ENCODE results near the gene RANBP9. TPM values are rescaled to one million over a fixed set of nuclear protein-coding genes. Genes with fewer than 3 reads are reported as not detected.

Gene RANBP9
- total RNA-seq, 1 donor = 61.4 TPM

- Histone ChIP-seq H3K4me3 (ENCODE audit: low read length) (no peak overlapping the region), H3K4me1 (ENCODE audit: insufficient read depth, low read length) (peaks cover 31% of the 10 kb centered on the region), H3K9me3 (ENCODE audit: low read depth, low read length) (peaks cover 17% of the 10 kb centered on the region), H3K27me3 (ENCODE audit: insufficient read depth, low read length) (no peaks in the 10 kb centered on the region)
These were observed 35.0 kb downstream of the RANBP9 start for GRCh38 chr6:13676551-13677156.

GRCh38 chr6:13674533-13675190 lies 37.0 kb downstream of the RANBP9 start:
- Histone ChIP-seq H3K27me3 (ENCODE audit: insufficient read depth, low read length) (no peaks in the 10 kb centered on the region), H3K9me3 (ENCODE audit: low read depth, low read length) (peaks cover 17% of the 10 kb centered on the region), H3K4me1 (ENCODE audit: insufficient read depth, low read length) (peaks cover 25% of the 10 kb centered on the region), H3K4me3 (ENCODE audit: low read length) (no peak overlapping the region)

GRCh38 chr6:13673825-13674444 lies 37.7 kb downstream of the RANBP9 start:
- no peak overlapping the region for H3K4me3 ChIP-seq (ENCODE audit: low read length)
- no peaks in the 10 kb centered on the region for H3K27me3 ChIP-seq (ENCODE audit: insufficient read depth, low read length)
- peaks cover 25% of the 10 kb centered on the region for H3K4me1 ChIP-seq (ENCODE audit: insufficient read depth, low read length)
- peaks cover 17% of the 10 kb centered on the region for H3K9me3 ChIP-seq (ENCODE audit: low read depth, low read length)

- Histone ChIP-seq H3K27me3 (ENCODE audit: insufficient read depth, low read length) (no peaks in the 10 kb centered on the region), H3K4me1 (ENCODE audit: insufficient read depth, low read length) (peaks cover 28% of the 10 kb centered on the region), H3K4me3 (ENCODE audit: low read length) (no peak overlapping the region), H3K9me3 (ENCODE audit: low read depth, low read length) (peaks cover 17% of the 10 kb centered on the region)
These were observed 38.3 kb downstream of the RANBP9 start for GRCh38 chr6:13673368-13673767.

- Histone ChIP-seq H3K9me3 (ENCODE audit: low read depth, low read length) (peaks cover 17% of the 10 kb centered on the region), H3K4me3 (ENCODE audit: low read length) (no peak overlapping the region), H3K4me1 (ENCODE audit: insufficient read depth, low read length) (peaks cover 24% of the 10 kb centered on the region), H3K27me3 (ENCODE audit: insufficient read depth, low read length) (no peaks in the 10 kb centered on the region)
These were observed 38.7 kb downstream of the RANBP9 start for GRCh38 chr6:13672904-13673303.

DNA sequence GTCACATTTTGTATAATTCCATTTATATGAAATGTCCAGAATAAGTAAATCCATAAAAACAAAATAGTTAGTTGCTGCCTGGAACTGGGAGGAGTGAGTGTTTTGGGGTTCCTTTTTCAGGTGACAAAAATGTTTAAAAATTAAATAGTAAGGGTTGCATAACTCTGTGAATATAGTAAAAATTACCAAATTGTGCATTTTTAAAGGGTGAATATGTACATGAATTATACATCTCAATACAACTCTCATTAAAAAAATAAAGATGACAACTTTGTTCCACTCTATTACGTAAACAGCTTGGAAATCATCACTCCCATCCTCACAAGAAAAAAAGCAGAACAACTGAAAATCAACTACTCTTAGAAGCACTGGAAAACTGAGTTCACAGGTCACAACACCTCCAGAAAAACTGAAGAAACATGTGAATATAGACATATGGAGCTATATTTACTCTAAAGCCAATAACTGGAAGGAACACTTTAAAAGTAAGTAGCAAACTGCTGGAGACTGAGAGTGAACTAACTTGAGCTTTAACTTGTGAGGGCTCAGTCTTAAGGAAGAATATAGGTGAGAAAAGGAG lies 40.0 kb downstream of the RANBP9 start:
- Histone ChIP-seq H3K4me3 (ENCODE audit: low read length) (no peak overlapping the region), H3K27me3 (ENCODE audit: insufficient read depth, low read length) (no peaks in the 10 kb centered on the region), H3K4me1 (ENCODE audit: insufficient read depth, low read length) (peaks cover 25% of the 10 kb centered on the region), H3K9me3 (ENCODE audit: low read depth, low read length) (peaks cover 9% of the 10 kb centered on the region)

DNA sequence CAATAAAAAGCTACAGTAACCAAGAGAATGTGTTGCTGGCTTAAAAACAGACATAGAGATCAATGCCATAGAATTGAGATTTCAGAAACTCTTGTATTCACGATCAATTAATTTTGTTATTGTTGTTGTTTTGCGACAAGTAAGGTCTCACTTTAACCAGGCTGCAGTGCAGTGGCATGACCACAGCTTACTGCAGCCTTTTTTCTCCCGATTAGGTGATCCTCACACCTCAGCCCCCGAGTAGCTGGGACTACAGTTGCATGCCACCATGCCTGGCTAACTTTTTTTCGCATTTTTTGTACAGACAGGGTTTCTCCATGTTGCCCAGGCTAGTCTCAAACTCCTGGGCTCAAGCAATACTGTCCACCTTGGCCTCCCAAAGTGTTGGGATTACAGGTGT lies 42.2 kb downstream of the RANBP9 start:
- Histone ChIP-seq H3K9me3 (ENCODE audit: low read depth, low read length) (peaks cover 2% of the 10 kb centered on the region), H3K4me3 (ENCODE audit: low read length) (no peak overlapping the region), H3K4me1 (ENCODE audit: insufficient read depth, low read length) (peaks cover 26% of the 10 kb centered on the region), H3K27me3 (ENCODE audit: insufficient read depth, low read length) (no peaks in the 10 kb centered on the region)

- Histone ChIP-seq H3K9me3 (ENCODE audit: low read depth, low read length) (no peaks in the 10 kb centered on the region), H3K4me3 (ENCODE audit: low read length) (no peak overlapping the region), H3K4me1 (ENCODE audit: insufficient read depth, low read length) (peaks cover 24% of the 10 kb centered on the region), H3K27me3 (ENCODE audit: insufficient read depth, low read length) (no peaks in the 10 kb centered on the region)
These were observed 43.2 kb downstream of the RANBP9 start for GRCh38 chr6:13668291-13668928.

- Histone ChIP-seq H3K4me3 (ENCODE audit: low read length) (no peak overlapping the region), H3K9me3 (ENCODE audit: low read depth, low read length) (no peaks in the 10 kb centered on the region), H3K27me3 (ENCODE audit: insufficient read depth, low read length) (no peaks in the 10 kb centered on the region), H3K4me1 (ENCODE audit: insufficient read depth, low read length) (peaks cover 21% of the 10 kb centered on the region)
These were observed 44.0 kb downstream of the RANBP9 start for GRCh38 chr6:13667655-13668054.

GRCh38 chr6:13666194-13667105 lies 45.2 kb downstream of the RANBP9 start:
- H3K4me1 ChIP-seq (ENCODE audit: insufficient read depth, low read length) = peaks cover 16% of the 10 kb centered on the region
- no peaks in the 10 kb centered on the region for H3K27me3 ChIP-seq (ENCODE audit: insufficient read depth, low read length)
- no peaks in the 10 kb centered on the region for H3K9me3 ChIP-seq (ENCODE audit: low read depth, low read length)
- no peak overlapping the region for H3K4me3 ChIP-seq (ENCODE audit: low read length)

- Histone ChIP-seq H3K9me3 (ENCODE audit: low read depth, low read length) (no peaks in the 10 kb centered on the region), H3K4me3 (ENCODE audit: low read length) (no peak overlapping the region), H3K27me3 (ENCODE audit: insufficient read depth, low read length) (no peaks in the 10 kb centered on the region), H3K4me1 (ENCODE audit: insufficient read depth, low read length) (peaks cover 23% of the 10 kb centered on the region)
These were observed 46.8 kb downstream of the RANBP9 start for GRCh38 chr6:13664703-13665352.

GRCh38 chr6:13663986-13664385 lies 47.6 kb downstream of the RANBP9 start:
- H3K4me3 ChIP-seq (ENCODE audit: low read length) = no peak overlapping the region
- H3K9me3 ChIP-seq (ENCODE audit: low read depth, low read length) = no peaks in the 10 kb centered on the region
- H3K4me1 ChIP-seq (ENCODE audit: insufficient read depth, low read length) = peaks cover 23% of the 10 kb centered on the region
- H3K27me3 ChIP-seq (ENCODE audit: insufficient read depth, low read length) = no peaks in the 10 kb centered on the region

DNA sequence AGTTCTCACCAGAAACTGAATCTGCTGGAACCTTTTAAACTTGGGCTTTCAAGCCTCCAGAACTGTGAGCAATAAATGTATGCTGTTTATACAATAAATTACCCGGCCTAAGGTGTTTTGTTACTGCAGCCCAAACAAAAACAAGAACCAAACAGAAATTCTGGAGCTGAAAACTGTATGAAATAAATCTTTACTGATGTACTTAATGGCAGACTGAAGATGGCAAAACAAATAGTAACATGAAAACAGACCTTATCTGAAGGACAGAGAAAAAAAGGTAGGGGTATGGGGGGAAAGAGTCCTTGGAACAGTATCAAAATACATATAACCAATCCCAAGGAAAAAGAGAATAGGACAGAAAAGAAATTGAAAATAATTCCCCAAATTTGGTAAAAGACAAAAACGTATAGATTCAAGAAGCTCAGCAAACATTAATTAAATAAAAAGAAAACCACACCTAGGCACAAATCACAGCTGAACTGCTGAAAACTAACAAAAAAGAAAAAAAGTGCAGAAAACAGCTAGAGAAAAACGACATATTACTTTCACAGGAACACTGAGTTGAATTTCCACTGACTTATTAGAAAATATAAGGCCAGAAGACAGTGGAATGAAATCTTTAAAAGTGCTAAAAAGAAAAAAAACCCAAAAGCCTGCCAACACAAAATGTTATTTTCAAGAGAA lies 48.8 kb downstream of the RANBP9 start:
- H3K27me3 ChIP-seq (ENCODE audit: insufficient read depth, low read length) = no peaks in the 10 kb centered on the region
- no peaks in the 10 kb centered on the region for H3K9me3 ChIP-seq (ENCODE audit: low read depth, low read length)
- peaks cover 19% of the 10 kb centered on the region for H3K4me1 ChIP-seq (ENCODE audit: insufficient read depth, low read length)
- H3K4me3 ChIP-seq (ENCODE audit: low read length) = no peak overlapping the region

Data from mononuclear cell (primary cell).